Mesendoderm (in vitro differentiated cells): Measurements from ENCODE around the gene CHML. TPM values are rescaled to one million over a fixed set of nuclear protein-coding genes. Genes with fewer than 3 reads are reported as not detected.
"Not testable (repeated sequence)": the region's sequence is repeated elsewhere in the genome, so short reads cannot be mapped to it uniquely, and the experiment has no call there.

Experiments used
- DNase-seq: peaks from one replicate; pipeline ENCODE4 v3.0.0; 2013
- H2AK5ac ChIP-seq: 2 replicates; pipeline ENCODE4 v1.6.1; 2013; ENCODE audit warnings: low read length, inconsistent platforms
- H2BK120ac ChIP-seq: 2 replicates; pipeline ENCODE4 v1.6.1; 2013; ENCODE audit warnings: low read depth, mild to moderate bottlenecking, low read length, moderate library complexity, mixed read lengths
- H2BK15ac ChIP-seq: replicated peaks from 2 replicates; pipeline ENCODE4 v1.6.1; 2013; ENCODE audit warnings: low read depth, mild to moderate bottlenecking, moderate library complexity
- H2BK5ac ChIP-seq: 2 replicates; pipeline ENCODE4 v1.6.1; 2013; ENCODE audit warnings: low read length, inconsistent platforms
- H3K18ac ChIP-seq: 2 replicates; pipeline ENCODE4 v1.6.1; 2013; ENCODE audit warnings: mild to moderate bottlenecking, low read length, mixed read lengths
- H3K23ac ChIP-seq: one replicate; pipeline ENCODE4 v1.6.1; 2013; ENCODE audit warnings: low read length
- H3K27ac ChIP-seq: 2 replicates; pipeline ENCODE4 v1.5.1; 2013; ENCODE audit warnings: low read depth, mild to moderate bottlenecking, inconsistent platforms, low read length, moderate library complexity
- H3K27me3 ChIP-seq: 2 replicates; pipeline ENCODE4 v1.6.1; 2013; ENCODE audit warnings: low read length, control low read depth, mild to moderate bottlenecking, inconsistent platforms; ENCODE audit not compliant: insufficient read depth, poor library complexity
- H3K36me3 ChIP-seq: 2 replicates; pipeline ENCODE4 v1.6.1; 2013; ENCODE audit warnings: low read length, inconsistent platforms; ENCODE audit not compliant: control insufficient read depth, insufficient read depth
- H3K4ac ChIP-seq: one replicate; pipeline ENCODE4 v1.6.1; 2013; ENCODE audit warnings: low read depth, mild to moderate bottlenecking, low read length, moderate library complexity
- H3K4me1 ChIP-seq: 2 replicates; pipeline ENCODE4 v1.6.1; 2013; ENCODE audit warnings: low read depth, low read length, inconsistent platforms; ENCODE audit not compliant: control insufficient read depth
- H3K4me2 ChIP-seq: 2 replicates; pipeline ENCODE4 v1.6.1; 2013; ENCODE audit warnings: low read length
- H3K4me3 ChIP-seq: 2 replicates; pipeline ENCODE4 v1.5.1; 2013; ENCODE audit warnings: mild to moderate bottlenecking, low read length
- H3K56ac ChIP-seq: one replicate; pipeline ENCODE4 v1.6.1; 2013; ENCODE audit warnings: low read length
- H3K79me1 ChIP-seq: 2 replicates; pipeline ENCODE4 v1.6.1; 2013; ENCODE audit warnings: low read length, inconsistent platforms
- H3K79me2 ChIP-seq: 2 replicates; pipeline ENCODE4 v1.6.1; 2013; ENCODE audit warnings: mild to moderate bottlenecking, low read length; ENCODE audit not compliant: control insufficient read depth, insufficient read depth
- H3K9ac ChIP-seq: 2 replicates; pipeline ENCODE4 v1.6.1; 2013; ENCODE audit warnings: low read length, inconsistent platforms
- H4K5ac ChIP-seq: one replicate; pipeline ENCODE4 v1.6.1; 2013; ENCODE audit warnings: low read length
- H4K8ac ChIP-seq: one replicate; pipeline ENCODE4 v1.6.1; 2013; ENCODE audit warnings: low read depth, mild to moderate bottlenecking, control low read depth, low read length, moderate library complexity
- WGBS: extraction: QIAGEN DNeasy Blood & Tissue Kit; methylation state at CpG from one replicate; pipeline ENCODE4 v1.1.7; 2013; ENCODE audit warnings: low lambda C conversion rate, missing lambda C conversion rate; ENCODE audit not compliant: insufficient coverage; ENCODE audit errors: extremely low coverage; 5-methylcytosine and 5-hydroxymethylcytosine counted together
- polyA plus RNA-seq, 2 experiments: library from polyadenylated mRNA; stranded (reverse); fragments of 200-250 nt; gene quantifications; one replicate each; pipeline ENCODE4 v1.2.3, GENCODE V29; 2013

Gene CHML, protein sequence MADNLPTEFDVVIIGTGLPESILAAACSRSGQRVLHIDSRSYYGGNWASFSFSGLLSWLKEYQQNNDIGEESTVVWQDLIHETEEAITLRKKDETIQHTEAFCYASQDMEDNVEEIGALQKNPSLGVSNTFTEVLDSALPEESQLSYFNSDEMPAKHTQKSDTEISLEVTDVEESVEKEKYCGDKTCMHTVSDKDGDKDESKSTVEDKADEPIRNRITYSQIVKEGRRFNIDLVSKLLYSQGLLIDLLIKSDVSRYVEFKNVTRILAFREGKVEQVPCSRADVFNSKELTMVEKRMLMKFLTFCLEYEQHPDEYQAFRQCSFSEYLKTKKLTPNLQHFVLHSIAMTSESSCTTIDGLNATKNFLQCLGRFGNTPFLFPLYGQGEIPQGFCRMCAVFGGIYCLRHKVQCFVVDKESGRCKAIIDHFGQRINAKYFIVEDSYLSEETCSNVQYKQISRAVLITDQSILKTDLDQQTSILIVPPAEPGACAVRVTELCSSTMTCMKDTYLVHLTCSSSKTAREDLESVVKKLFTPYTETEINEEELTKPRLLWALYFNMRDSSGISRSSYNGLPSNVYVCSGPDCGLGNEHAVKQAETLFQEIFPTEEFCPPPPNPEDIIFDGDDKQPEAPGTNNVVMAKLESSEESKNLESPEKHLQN
- 24.1 TPM for polyA plus RNA-seq (2013, experiment 1 of 2)
- polyA plus RNA-seq (2013, experiment 2 of 2): 24.6 TPM

DNA sequence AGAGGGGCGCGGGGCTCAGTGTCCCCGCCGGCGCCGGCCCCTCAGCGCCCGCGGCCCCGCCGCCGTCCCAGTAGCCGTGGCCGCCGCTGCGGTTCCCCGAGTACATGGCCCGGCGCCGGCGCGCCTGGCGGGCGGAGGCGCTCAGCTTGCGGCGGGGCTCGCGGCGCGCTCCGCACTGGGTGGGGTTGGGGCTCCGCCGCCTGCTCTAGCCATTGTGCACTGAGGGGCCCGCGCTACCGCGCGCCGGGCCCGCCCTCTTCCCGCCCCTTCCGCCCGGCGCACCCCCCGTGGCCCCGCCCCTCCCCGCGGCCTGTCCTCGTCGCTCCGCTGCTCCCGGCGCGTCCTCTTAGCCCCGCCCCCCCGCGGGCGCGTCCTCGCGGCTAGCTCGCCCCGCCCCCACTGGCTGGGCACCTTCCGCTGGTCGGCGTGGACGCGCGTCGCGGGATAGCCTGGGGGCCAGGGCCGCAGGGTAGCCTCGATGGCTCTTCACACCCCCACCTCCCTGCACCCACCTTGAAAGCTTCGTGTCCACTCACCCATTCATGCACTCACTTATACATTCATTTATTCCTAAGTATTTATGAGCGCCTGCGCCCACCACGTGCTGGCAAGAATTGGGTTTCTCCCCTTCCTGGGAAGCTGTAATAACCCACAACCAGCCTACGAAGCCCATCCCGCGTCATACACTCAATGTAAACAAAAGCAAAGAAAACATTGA, at the start of gene CHML, which contains the start of gene OPN3:
Gene CHML (minus strand): TSS at position 221 of the 718 bp plus-strand sequence. CDS start 4,603 bp downstream, outside the sequence.
Gene OPN3 (minus strand): TSS at position 221 of the 718 bp plus-strand sequence. CDS start 115 bp downstream, at position 106.
- Histone ChIP-seq H3K4me2 (peak within 1 kb of the TSS; percentile 25), H3K4me3 (peak within 1 kb of the TSS; percentile 78), H4K5ac (no peak within 1 kb of the TSS), H3K27me3 (no peaks in the 10 kb centered on the region), H3K4me1 (peaks cover 8% of the 10 kb centered on the region), H2BK120ac (no peak within 1 kb of the TSS), H3K4ac (peak within 1 kb of the TSS; percentile 27), H2BK15ac (no peak within 1 kb of the TSS), H3K56ac (peak within 1 kb of the TSS; percentile 90), H4K8ac (no peak within 1 kb of the TSS), H3K18ac (peak within 1 kb of the TSS; percentile 86), H3K9ac (peak within 1 kb of the TSS; percentile 85), H3K36me3 (peaks cover under 1% of the 10 kb centered on the region), H3K27ac (peak within 1 kb of the TSS; percentile 27), H2AK5ac (no peak within 1 kb of the TSS), H3K79me1 (peaks cover 3% of the 10 kb centered on the region), H3K23ac (no peak within 1 kb of the TSS), H2BK5ac (no peak within 1 kb of the TSS), H3K79me2 (peaks cover 26% of the 10 kb centered on the region)
- no CpG with 5 or more reads among the region's 81 CpGs for WGBS
- peak; percentile 92 for DNase-seq

GRCh38 chr1:241688940-241689368, 48.8 kb upstream of the CHML start:
- H2AK5ac ChIP-seq: no peak overlapping the region
- DNase-seq: peak; percentile 73
- no peaks in the 10 kb centered on the region for H3K27me3 ChIP-seq
- H2BK120ac ChIP-seq: no peak overlapping the region
- H4K8ac ChIP-seq: no peak overlapping the region
- no peak overlapping the region for H3K4me3 ChIP-seq
- no peak overlapping the region for H3K27ac ChIP-seq
- no peak overlapping the region for H4K5ac ChIP-seq
- no CpG with 5 or more reads among the region's 2 CpGs for WGBS
- no peaks in the 10 kb centered on the region for H3K79me2 ChIP-seq
- no peak overlapping the region for H2BK15ac ChIP-seq
- H3K4ac ChIP-seq: no peak overlapping the region
- no peak overlapping the region for H2BK5ac ChIP-seq
- no peak overlapping the region for H3K4me2 ChIP-seq
- no peak overlapping the region for H3K9ac ChIP-seq
- H3K23ac ChIP-seq: no peak overlapping the region
- H3K79me1 ChIP-seq: no peaks in the 10 kb centered on the region
- H3K18ac ChIP-seq: no peak overlapping the region
- H3K56ac ChIP-seq: no peak overlapping the region
- peaks cover 1% of the 10 kb centered on the region for H3K4me1 ChIP-seq
- H3K36me3 ChIP-seq: no peaks in the 10 kb centered on the region

GRCh38 chr1:241684108-241684507, 43.9 kb upstream of the CHML start:
- Histone ChIP-seq H3K18ac (no peak overlapping the region), H3K4ac (no peak overlapping the region), H3K56ac (no peak overlapping the region), H3K4me3 (no peak overlapping the region), H3K27me3 (no peaks in the 10 kb centered on the region), H2AK5ac (no peak overlapping the region), H3K23ac (no peak overlapping the region), H4K5ac (no peak overlapping the region), H3K79me1 (no peaks in the 10 kb centered on the region), H2BK5ac (no peak overlapping the region), H3K4me1 (no peaks in the 10 kb centered on the region), H3K9ac (no peak overlapping the region), H3K79me2 (no peaks in the 10 kb centered on the region), H2BK15ac (no peak overlapping the region), H3K27ac (no peak overlapping the region), H4K8ac (no peak overlapping the region), H3K36me3 (no peaks in the 10 kb centered on the region), H3K4me2 (no peak overlapping the region), H2BK120ac (no peak overlapping the region)
- WGBS: no CpG with 5 or more reads among the region's 1 CpG
- no peak for DNase-seq

GRCh38 chr1:241682921-241683320, 42.8 kb upstream of the CHML start:
- Histone ChIP-seq H3K4me1 (no peaks in the 10 kb centered on the region), H3K36me3 (no peaks in the 10 kb centered on the region), H4K8ac (no peak overlapping the region), H3K27ac (no peak overlapping the region), H3K9ac (no peak overlapping the region), H2BK15ac (no peak overlapping the region), H2BK5ac (no peak overlapping the region), H3K56ac (no peak overlapping the region), H3K79me2 (no peaks in the 10 kb centered on the region), H3K4me3 (no peak overlapping the region), H2BK120ac (no peak overlapping the region), H3K27me3 (no peaks in the 10 kb centered on the region), H3K79me1 (no peaks in the 10 kb centered on the region), H3K4ac (no peak overlapping the region), H3K23ac (no peak overlapping the region), H3K4me2 (no peak overlapping the region), H3K18ac (no peak overlapping the region), H2AK5ac (no peak overlapping the region), H4K5ac (no peak overlapping the region)
- whole genome bisulfite sequencing: no CpG with 5 or more reads among the region's 2 CpGs
- DNase-seq: no peak

- H3K4me1 ChIP-seq, H3K27me3 ChIP-seq, H3K27ac ChIP-seq: not testable (repeated sequence)
Observed at GRCh38 chr1:241681861-241682448, 41.8 kb upstream of the CHML start.

More at GRCh38 chr1:241681861-241682448, 41.8 kb upstream of the CHML start:
- H3K4me3 ChIP-seq, H2BK5ac ChIP-seq, H2BK120ac ChIP-seq, H3K18ac ChIP-seq, H3K56ac ChIP-seq, H2AK5ac ChIP-seq, H3K79me1 ChIP-seq, H3K79me2 ChIP-seq, H4K8ac ChIP-seq, H3K23ac ChIP-seq, H3K4me2 ChIP-seq, H3K9ac ChIP-seq, H3K36me3 ChIP-seq, DNase-seq, H3K4ac ChIP-seq, H4K5ac ChIP-seq, H2BK15ac ChIP-seq: not testable (repeated sequence)
- WGBS: no CpG with 5 or more reads among the region's 4 CpGs
